Fibroblast of mammary gland (primary cell): ENCODE results near the gene SEPTIN10.
"Not testable (repeated sequence)": the region's sequence is repeated elsewhere in the genome, so short reads cannot be mapped to it uniquely, and the experiment has no call there.

Experiments
- DNase-seq: peaks from one replicate; pipeline ENCODE4 v3.0.0-alpha.2; 2010; ENCODE audit warnings: low read depth
- H3K4me3 ChIP-seq: 2 replicates; pipeline ENCODE4 v1.5.1; 2011; ENCODE audit warnings: low read depth, mild to moderate bottlenecking, low read length, moderate library complexity; ENCODE audit not compliant: control insufficient read depth
- TF ChIP-seq, protein P1 (sequence below): conservative IDR thresholded peaks from 2 replicates; pipeline ENCODE4 v1.5.1; 2011; ENCODE audit warnings: low read depth, low read length, inconsistent platforms; ENCODE audit not compliant: control insufficient read depth, insufficient read depth

Gene SEPTIN10

GRCh38 chr2:109542384-109542783 lies 71.4 kb downstream of the SEPTIN10 start:
- no peak for DNase-seq
- TF ChIP-seq, protein P1, sequence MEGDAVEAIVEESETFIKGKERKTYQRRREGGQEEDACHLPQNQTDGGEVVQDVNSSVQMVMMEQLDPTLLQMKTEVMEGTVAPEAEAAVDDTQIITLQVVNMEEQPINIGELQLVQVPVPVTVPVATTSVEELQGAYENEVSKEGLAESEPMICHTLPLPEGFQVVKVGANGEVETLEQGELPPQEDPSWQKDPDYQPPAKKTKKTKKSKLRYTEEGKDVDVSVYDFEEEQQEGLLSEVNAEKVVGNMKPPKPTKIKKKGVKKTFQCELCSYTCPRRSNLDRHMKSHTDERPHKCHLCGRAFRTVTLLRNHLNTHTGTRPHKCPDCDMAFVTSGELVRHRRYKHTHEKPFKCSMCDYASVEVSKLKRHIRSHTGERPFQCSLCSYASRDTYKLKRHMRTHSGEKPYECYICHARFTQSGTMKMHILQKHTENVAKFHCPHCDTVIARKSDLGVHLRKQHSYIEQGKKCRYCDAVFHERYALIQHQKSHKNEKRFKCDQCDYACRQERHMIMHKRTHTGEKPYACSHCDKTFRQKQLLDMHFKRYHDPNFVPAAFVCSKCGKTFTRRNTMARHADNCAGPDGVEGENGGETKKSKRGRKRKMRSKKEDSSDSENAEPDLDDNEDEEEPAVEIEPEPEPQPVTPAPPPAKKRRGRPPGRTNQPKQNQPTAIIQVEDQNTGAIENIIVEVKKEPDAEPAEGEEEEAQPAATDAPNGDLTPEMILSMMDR: no peak
- H3K4me3 ChIP-seq: no peak overlapping the region

- DNase-seq: no peak
- TF ChIP-seq, protein P1: no peak
- no peak overlapping the region for H3K4me3 ChIP-seq
Observed at GRCh38 chr2:109538546-109538945, 75.2 kb downstream of the SEPTIN10 start.

DNA sequence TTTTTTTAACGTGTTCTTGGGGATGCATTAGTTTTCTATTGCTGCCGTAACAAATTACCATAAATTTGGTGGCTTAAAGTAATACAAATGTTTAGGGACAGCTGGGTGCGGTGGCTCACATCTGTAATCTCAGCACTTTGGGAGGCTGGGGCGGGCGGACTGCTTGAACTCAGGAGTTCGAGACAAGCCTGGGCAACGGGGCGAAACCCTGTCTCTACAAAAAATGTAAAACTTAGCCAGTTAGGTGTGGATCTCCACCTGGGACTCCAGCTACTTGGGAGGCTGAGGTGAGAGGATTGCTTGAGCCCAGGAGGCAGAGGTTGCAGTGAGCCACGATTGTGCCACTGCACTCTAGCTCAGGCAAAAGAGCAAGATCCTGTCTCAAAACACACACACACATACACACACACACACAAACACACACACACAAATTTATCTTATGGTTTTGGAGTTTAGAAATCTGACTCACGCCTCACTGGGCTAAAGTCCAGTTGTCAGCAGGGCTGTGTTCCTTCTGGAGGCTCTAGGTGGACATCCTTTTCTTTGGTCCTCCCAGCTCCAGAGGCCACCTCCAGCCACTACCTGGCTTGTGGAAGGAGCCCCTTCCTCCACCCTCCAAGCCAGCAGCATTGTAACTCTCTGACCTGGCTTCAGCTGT lies 76.1 kb downstream of the SEPTIN10 start:
- H3K4me3 ChIP-seq: no peak overlapping the region
- peak; percentile 64 for DNase-seq
- TF ChIP-seq, protein P1: no peak

DNA sequence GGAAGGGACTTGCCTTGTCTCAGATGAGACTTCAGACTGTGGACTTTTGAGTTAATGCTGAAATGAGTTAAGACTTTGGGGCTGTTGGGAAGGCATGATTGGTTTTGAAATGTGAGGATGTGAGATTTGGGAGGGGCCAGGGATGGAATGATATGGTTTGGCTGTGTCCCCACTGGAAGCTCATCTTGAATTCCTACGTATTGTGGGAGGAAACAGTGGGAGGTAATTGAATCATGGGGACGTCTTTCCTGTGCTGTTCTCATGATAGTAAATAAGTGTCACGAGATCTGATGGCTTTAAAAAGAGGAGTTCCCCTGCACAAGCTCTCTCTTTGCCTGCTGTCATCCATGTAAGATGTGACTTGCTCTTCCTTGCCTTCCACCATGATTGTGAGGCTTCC lies 77.2 kb downstream of the SEPTIN10 start:
- peak; percentile 73 for DNase-seq
- not testable (repeated sequence) for H3K4me3 ChIP-seq

DNA sequence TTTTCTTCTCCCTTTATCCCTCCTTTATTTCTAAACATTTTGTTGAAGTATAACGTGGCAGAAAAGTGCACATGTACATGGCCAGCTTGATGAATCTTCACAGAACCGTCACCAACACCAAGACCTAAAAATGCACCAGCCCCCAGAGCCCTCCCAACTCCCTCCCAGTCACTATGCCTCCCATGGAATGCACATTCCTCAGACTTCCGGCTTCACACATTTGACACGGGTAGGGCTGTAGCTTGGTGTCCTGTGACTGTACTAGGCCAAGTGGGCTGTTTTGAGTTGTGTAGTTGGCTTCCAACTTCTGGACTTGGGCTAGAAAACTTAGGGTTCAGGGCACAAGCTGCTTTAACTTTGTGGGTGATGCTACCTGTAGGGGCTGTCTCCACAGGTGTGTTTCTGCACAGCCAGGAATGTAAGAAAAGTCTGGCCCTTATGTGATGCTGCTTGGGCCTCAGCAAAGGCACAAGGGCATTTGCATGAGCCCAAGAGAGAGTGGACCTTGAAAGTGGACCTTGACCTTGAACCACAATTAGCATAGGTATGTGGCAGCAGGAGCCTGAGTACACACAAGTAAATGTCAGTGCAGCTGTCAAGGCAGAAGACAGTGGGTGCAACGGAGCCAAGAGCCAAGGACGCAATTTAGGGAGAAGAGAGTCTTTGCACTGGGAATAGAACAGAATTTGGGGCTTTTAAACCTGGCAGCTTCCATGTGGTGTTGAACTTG lies 78.4 kb downstream of the SEPTIN10 start:
- TF ChIP-seq, protein P1: no peak
- no peak for DNase-seq
- H3K4me3 ChIP-seq: no peak overlapping the region

- TF ChIP-seq, protein P1: no peak
- H3K4me3 ChIP-seq: no peak overlapping the region
- no peak for DNase-seq
Observed at GRCh38 chr2:109533823-109534222, 79.9 kb downstream of the SEPTIN10 start.

DNA sequence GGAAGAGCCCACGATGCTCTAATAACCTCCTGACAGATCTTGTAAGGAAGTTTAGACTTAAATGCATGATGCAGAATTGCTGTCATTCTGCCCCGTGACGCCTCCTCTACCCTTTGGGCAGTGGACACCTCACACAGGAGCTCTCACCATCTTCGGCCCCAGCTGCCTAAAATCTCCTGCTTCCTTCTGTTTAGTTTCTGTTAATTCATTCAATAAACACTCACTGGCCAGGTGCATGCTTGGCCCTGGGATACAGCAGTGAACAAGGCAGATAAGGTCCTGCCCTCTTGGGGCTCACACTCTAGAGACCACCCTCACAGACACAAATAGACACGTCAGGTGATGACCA lies 81.1 kb downstream of the SEPTIN10 start:
- TF ChIP-seq, protein P1: no peak
- DNase-seq: no peak
- H3K4me3 ChIP-seq: no peak overlapping the region
